T-helper 2 cell treated with Interferon-gamma antibody and Interleukin-4, amounts not matched to agents 100 ng/mL and 5 ng/mL, for 36 hours (primary cell): Measurements from ENCODE around the gene PSRC1. TPM values are rescaled to one million over a fixed set of nuclear protein-coding genes. Genes with fewer than 3 reads are reported as not detected.
"Not testable (repeated sequence)": the region's sequence is repeated elsewhere in the genome, so short reads cannot be mapped to it uniquely, and the experiment has no call there.

Experiments
- intact Hi-C: fragments of 100-400 bp; cut with micrococcal nuclease; formaldehyde crosslinking; loops from one replicate; pipeline ENCODE4 v1.15.1; 2023
- total RNA-seq: library from RNA; stranded (reverse); gene quantifications from 2 replicates; pipeline ENCODE4 v1.2.3, GENCODE V29; 2022

PSRC1 gene
- total RNA-seq, 1 donor from 2014 or later = 21.5 TPM

DNA sequence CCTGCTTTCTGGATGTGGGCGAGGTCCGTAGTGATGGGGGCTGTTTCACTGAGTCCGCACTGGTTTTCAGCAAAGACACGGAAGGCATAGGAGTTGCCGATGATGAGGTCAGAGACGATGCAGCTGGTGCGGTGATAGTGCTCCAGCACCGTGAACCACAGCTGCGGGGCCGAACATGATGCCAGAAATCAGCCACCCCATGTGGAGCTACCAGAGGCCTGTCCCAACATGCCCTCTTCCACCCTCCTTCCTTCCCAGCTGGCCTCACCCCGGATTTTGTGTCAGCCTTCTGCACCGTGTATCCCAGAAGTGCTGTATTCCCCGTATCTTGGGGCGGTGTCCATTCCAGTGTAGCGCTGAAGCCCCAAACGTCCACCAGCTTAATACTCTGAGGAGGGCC is 13.8 kb upstream of the PSRC1 start:
- intact Hi-C loops = no loop called here

DNA sequence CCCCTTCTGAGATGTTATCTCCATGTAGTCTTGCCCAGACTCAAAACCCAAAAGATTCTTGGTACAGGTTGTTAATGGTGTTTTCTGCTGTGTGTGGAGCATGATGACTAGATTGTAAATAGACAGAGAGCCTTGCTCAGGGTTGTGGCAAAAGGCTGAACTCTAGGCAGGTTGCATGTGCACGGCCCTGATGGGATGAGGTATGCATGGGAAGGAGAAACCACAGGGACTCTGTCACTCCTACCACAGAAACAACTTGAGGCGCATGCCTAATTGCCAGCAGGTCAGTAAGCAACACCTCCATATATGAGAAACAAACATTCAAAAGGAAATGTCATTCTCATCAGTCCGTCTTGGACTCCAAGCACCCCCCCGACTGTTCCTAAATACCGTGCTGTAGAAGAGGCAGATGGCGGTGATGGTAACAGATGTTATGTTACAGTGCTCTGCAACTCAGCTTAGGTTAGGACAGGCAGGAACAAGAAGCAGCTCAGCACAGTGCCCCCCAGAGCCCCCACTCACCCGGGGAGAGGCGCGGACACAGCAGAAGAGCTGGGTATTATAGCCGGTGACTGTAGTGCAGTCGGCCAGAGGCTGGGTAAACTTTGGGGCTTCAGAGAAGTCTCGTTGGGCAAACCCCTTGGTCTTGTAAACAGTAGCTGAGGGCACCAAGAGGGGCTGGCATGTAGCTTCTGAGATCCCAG is 12.9 kb upstream of the PSRC1 start:
- intact Hi-C loops = no loop called here

DNA sequence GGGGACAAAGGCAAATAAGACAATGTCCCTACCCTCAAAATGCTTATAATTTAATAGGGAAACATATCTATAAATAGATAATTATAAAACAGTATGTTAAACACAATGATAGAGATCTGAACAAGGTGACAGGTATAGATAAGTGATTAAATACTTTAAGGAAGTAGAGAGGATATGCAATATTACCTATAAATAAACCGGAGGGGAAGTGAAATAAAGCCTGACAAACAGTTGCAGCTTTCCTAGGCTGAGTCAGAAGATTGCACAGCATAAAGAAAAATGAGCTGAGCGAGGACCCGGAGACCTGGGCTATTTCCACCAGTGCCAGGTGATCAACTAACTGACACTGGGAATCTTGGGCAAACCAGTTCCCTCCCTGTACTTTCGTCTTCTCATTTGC is 11.5 kb upstream of the PSRC1 start:
- intact Hi-C loops = no loop called here

DNA sequence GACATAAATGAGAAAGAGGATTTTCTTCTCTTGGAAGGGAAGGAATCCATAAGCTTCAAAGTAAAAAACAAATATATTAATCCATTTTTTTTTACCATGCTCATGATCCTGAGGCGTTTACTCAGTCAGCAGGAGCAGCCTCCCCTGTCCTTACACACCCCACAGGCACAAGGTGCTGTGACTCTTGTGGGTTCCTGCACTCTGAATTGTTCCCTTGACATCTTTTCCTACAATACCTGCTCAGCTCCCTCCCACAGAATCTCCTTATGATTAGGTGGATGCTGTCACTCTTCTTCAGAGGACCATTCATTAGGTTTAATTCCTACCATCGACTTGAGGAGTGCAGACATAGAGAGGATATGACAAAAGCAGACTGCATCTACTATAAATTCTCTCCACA is 10.1 kb upstream of the PSRC1 start:
- intact Hi-C loops = no loop called here

DNA sequence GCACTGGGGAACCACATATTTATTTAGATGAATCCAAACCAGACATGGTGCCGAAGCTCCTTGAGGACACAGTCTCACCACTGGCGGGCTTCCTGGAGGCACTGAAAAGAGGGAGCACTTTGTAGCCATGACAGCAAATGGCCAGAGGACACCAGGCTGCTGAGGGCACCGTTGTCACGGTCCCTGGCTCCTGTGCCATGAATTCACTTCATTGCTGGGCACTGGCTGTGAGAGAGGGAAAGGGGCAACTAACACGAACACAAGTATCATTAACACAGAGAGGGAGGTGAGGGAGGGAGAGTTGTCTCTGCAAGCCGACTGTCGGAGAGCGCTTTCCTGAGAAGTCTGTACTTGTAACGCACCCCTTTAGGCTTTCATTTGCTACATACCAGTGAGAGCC is 9.4 kb upstream of the PSRC1 start:
- intact Hi-C loops = no loop called here

DNA sequence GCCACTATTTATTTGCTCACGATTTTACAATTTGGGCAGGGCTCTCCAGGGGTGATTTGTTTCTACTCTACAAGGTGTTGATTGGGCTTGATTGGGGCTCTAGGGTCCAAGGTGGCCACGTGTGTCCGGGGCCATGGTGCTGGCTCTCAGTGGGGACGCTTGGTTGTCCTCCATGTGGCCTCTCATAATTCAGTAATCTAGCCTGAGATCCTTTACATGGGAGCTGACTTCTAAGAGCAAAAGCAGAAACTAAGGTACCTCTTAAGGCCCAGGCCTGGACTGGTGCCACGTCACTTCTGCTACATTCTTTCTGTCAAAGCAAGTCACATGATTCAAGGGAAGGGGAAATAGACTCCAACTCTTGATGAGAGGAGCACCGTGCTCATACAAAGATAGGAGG is 8.1 kb upstream of the PSRC1 start:
- intact Hi-C loops = no loop called here

DNA sequence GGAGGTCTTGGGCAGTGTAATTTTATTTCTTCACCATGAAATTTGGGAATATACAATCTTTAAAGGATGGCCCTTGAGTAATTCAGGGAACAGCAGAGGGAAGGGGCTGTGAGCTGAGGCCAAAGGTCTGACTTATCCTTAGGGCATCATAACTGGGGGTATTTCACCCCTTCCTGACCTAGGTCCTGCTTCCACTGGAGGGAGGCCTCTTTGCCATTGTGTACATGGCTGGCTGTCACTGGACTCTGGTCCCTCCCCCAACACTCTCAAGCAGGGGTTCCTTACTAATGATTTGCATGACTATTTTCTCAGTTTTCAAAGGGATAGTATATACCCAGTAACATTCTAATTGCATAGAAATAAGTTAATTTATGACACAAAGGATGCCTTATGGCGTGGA is 7.2 kb upstream of the PSRC1 start:
- intact Hi-C loops = no loop called here

DNA sequence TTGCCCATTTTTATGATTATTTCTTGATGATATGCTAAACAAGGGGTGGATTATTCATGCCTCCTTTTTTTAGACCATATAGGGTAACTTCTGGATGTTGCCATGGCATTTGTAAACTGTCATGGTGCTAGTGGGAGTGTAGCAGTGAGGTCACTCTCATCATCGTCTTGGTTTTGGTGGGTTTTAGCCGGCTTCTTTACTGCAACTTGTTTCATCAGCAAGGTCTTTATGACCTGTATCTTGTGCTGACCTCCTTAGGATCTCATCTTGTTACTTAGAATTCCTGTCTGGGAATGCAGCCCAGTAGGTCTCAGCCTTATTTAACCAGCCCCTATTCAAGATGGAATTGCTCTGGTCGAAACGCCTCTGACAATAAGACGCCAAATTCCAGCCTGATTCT is 3.8 kb upstream of the PSRC1 start:
- intact Hi-C loops = not testable (repeated sequence)

DNA sequence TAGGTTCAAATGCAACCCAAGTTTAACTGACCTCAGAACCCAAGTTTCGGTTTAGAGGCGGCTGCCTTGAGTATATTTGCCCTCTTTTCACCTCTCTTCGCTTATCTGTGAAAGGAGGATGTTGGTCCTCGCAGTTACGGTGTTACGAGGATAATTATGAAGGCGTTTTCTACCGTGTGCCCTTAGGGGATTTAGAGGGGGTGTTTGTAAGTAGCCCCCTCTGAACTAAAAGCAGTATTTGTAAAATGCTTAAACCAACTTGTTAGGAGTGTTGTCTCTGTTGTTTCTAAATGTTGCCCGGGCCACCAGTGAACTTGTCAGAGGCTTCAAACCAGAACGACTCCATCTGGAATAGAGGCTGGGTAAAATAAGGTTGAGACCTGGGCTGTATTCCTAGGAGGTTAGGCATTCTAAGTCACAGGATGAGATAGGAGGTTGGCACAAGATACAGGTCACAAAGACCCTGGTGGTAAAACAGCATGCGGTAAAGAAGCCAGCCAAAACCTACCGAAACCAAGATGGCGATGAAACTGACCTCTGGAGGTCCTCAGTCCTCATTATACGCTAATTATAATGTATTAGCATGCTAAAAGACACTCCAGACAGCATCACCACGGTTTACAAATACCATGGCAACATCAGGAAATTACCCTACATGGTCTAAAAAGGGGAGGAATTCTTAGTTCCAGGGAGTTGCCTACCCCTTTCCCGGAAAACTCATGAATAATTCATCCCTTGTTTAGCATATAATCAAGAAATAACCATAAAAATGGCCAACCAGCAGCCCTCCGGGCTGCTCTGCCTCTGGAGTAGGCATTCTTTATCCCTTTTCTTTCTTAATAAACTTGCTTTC is 1.0 kb upstream of the PSRC1 start:
- intact Hi-C loops = loop anchor here (1.0 to 5.0 kb wide), 3 partner anchors 142 to 537 kb away; partner anchors contain the start of genes ATXN7L2, PSMA5 and STXBP3

DNA sequence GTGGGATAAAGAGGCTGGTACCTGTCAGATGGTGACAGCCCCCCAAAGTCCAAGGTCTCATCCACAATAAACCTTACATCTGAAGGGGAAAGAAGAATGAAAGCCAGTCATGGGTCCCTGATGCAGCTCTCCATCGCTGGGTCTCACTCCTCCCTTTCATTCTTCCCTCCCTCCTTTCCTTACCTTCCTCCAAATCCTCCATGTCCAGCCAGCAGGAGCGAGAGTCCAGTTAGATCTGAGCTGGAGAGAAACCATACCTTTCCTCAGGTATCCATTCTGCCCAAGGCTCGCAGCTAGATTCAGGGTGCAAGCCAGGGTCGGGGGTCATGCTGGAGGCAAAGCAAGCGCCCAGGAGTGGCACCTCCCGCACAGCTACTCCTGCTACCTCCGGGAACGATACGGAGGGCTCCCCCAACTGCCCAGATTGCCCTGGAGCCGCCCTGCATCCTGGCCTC is 421 bp downstream of the PSRC1 start:
- intact Hi-C loops = loop anchor here (1.0 to 5.0 kb wide), 3 partner anchors 117 to 536 kb away; partner anchors contain the start of genes ATXN7L2 and STXBP3

DNA sequence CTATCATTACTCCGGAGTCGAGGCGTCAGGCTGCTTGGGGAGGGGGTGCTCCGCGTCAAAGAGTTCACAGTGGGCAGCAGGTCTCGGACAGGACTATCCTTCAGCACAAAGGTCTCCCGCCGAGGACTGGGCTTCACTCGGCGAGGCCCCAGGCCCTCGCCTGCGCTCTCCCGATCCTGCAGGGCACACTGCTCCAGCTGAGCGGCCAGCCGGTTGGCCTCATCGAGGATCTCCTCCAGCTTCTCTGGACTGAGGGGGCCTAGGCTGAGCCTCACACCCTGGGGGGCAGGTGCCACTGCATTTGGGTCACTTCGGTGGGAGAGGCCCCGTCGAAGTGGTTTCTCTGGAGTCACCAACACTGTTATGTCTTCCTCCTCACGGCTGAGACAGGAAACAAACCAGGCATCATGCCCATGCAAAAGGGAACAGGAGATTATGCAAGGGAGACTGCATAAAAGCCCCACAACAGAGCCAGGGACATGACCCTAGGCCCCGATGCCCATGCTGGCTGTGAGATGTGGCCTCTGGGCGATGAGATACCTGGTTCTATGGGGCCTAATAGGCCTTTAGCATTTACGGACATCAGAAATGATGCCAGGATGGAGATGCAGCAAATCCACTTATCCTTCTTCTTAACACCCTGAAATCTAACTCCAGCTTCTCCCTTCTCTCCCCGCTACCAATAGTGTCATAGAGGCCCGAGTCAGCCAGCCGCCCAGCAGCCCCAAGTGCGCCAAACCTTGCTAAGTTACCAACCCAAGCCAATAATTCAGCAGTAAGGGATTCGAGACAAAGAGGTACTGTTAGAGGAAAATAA is 1.1 kb downstream of the PSRC1 start:
- intact Hi-C loops = loop anchor here (1.0 to 5.0 kb wide), 3 partner anchors 117 to 535 kb away; partner anchors contain the start of genes ATXN7L2 and STXBP3

DNA sequence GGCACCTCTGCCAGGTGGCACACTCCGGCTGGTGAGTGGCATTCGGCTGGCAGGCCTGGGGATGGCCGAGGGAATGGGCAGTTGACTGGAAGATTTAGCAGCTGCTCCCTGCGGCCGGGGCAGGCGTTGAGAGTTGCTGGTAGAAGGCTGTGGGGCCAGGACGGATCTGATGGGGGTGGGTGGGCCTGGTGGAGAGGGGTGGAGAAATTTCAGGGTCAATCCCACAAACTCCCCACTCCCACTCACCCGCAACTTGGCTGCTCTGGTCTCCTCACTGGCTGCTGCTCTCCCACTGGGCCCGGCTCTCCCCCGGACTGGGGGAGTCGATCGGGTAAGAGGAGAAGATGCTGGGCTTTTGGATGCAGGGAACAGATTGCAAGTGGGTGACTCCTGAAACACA is 2.1 kb downstream of the PSRC1 start:
- intact Hi-C loops = loop anchor here (5.0 kb wide), 1 partner anchor 201 kb away; the partner anchor contains the start of gene ATXN7L2

DNA sequence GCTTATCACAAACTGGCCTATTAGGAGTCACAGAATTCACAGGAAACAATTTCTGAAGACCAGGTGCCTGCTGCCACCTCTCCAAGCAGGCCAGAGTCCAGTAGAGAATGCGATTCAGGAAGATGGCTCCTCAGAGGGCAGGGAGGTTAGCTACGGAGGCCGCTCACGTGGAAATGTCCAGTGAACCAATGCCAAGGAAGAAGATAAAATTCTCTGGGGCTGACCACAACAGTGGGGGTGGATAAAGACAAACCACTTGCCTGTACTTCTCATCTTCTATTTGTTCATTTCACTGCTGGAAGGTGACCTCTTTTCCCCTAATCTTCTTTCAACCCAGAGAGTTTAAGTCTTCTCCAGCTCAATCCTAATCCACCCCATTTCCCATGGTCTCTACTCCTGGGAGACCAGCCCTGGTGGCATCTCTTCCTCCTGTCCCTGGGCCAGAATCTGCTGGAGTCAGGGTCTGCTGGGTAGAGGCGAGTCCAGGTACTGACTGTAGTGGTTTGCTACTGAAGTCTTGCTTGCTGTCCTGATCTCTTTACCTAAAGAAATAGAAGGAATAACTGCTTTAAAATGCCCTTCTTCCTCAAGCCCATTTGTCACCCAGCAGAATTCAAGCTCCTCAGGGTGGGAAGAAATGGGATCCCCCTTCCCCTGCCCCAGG is 3.2 kb downstream of the PSRC1 start:
- intact Hi-C loops = loop anchor here (5.0 kb wide), 1 partner anchor 203 kb away; the partner anchor contains the start of gene ATXN7L2

DNA sequence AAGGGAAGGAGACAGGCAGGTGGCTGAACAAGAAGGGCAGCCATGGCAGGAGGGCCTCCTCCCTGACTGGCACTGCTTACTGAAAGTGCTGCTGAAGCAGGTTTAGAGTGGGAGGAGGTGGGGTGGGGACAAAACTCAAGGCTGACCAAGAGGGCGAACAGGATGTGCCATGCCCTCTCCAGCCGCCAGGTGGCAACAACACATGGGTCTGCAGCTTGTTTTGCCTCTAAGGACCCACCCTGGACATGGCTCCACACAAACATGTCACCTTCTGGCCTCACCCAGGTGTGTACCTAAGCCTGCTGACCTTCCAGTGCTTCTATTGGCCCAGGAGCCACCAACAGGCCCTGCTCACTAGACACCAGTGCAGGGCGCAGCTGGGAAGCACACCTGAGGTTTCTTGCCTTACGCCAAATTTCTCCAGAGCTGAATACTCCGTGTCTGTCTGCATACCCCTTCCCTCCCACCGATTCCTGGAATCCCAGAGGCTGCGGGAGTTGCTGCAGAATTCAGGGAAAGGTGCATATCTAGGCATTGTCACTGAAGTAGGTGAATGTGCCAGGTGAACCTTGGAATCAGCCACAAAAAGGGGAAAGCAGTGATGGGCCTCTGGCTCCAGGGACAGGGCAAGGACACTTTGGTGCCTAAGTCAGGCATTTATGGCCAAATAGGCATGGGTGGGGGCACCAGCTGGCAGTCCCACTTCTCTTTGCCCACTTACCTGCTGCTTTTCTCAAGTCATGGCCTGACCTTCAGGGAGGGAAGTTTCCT is 5.3 kb downstream of the PSRC1 start:
- intact Hi-C loops = loop anchor here (1.0 kb wide), 2 partner anchors 122 to 255 kb away; no protein-coding TSS in a partner anchor

DNA sequence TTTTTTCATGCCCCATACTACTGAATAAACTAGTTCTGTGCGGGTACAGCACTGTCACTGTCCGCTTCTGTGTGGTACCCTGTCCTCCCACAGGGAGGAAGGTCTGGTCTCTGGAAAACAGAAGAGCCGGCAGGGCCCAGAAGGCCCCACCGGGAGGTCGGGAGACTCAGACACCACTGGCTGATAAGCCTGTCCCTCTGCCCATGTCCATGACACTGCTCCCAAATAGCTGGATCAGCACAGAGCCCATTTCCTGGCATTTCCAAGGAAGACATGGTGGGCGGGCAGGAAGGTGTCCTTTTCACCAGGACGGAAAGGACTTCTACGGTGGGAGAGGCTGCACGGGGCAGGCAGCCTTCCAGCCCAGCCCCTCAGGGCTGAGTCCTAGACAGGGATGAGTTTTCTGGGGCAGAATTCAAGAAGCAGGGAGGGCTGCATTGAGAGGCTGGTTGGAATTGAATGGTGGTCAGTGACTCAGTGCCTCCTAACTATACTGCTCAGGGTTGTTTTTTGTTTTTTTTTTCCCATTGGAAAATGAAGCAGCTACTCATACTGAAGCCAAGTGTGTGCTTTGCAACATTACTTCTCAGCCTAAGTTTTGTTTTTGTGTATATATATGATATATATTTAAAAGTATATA is 7.1 kb downstream of the PSRC1 start:
- intact Hi-C loops = no loop called here

DNA sequence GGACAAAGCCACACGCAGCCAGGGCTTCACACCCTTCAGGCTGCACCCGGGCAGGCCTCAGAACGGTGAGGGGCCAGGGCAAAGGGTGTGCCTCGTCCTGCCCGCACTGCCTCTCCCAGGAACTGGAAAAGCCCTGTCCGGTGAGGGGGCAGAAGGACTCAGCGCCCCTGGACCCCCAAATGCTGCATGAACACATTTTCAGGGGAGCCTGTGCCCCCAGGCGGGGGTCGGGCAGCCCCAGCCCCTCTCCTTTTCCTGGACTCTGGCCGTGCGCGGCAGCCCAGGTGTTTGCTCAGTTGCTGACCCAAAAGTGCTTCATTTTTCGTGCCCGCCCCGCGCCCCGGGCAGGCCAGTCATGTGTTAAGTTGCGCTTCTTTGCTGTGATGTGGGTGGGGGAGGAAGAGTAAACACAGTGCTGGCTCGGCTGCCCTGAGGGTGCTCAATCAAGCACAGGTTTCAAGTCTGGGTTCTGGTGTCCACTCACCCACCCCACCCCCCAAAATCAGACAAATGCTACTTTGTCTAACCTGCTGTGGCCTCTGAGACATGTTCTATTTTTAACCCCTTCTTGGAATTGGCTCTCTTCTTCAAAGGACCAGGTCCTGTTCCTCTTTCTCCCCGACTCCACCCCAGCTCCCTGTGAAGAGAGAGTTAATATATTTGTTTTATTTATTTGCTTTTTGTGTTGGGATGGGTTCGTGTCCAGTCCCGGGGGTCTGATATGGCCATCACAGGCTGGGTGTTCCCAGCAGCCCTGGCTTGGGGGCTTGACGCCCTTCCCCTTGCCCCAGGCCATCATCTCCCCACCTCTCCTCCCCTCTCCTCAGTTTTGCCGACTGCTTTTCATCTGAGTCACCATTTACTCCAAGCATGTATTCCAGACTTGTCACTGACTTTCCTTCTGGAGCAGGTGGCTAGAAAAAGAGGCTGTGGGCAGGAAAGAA is 8.1 kb downstream of the PSRC1 start:
- intact Hi-C loops = no loop called here

DNA sequence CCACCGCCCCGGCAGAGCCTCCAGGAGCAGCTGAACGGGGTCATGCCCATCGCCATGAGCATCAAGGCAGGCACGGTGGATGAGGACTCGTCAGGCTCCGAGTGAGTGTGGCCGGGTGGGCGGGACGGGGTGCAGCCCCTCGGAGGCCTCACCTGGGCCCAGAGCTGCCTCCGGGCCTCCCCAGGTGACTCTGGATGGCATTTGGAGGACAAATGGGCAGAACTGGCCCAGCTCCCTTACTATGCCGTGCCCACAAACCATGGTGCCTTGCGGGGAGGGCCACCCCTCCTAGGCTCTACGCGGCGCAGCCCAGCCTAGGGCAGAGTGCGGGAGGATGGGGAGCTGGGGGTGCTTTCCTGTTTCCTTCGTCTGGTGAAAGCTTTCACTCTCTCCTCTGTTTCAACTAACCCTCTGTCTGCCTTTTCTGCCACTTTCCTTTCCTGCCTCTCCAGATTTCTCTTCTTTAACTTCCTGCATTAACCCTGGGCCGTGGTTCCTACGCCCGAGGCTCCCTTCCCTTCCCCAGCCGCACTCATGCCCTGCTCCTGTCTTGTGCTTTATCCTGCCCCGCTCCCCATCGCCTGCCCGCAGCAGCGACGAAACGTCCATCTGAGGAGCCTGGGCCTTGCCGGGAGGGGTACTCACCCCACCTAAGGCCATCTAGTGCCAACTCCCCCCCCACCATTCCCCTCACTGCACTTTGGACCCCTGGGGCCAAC is 9.2 kb downstream of the PSRC1 start:
- intact Hi-C loops = no loop called here
